Sciatic nerve (tissue), 2 donors: ENCODE data around the gene TWF2. TPM values are rescaled to one million over a fixed set of nuclear protein-coding genes. Genes with fewer than 3 reads are reported as not detected.

Experiments used
- ATAC-seq: fragments of 200-7000 bp; cut with Tn5 transposase; one replicate; pipeline ENCODE4 v1.9.1; 2020; ENCODE audit warnings: mild to moderate bottlenecking, moderate library complexity
- DNase-seq: peaks from one replicate; pipeline ENCODE4 v3.0.0-alpha.2; 2020; ENCODE audit warnings: low spot score
- intact Hi-C: fragments of 100-400 bp; cut with DNase I; formaldehyde crosslinking; loops from one replicate; pipeline ENCODE4 v1.14.2; 2022
- total RNA-seq: library from RNA; stranded (reverse); fragmentation: NEBNext Ultra II Directional; extraction: Animal tissue kit (Norgen Biotek cat#: 25700); gene quantifications from one replicate; pipeline ENCODE4 v1.2.1, GENCODE V29; 2021
- donor health status: DM: no; HTN: no; CAD: no.
- donor health status: DM: no; HTN: no; CAD: no.

Gene TWF2
- total RNA-seq, 1 donor from 2014 or later: 39.8 TPM

DNA sequence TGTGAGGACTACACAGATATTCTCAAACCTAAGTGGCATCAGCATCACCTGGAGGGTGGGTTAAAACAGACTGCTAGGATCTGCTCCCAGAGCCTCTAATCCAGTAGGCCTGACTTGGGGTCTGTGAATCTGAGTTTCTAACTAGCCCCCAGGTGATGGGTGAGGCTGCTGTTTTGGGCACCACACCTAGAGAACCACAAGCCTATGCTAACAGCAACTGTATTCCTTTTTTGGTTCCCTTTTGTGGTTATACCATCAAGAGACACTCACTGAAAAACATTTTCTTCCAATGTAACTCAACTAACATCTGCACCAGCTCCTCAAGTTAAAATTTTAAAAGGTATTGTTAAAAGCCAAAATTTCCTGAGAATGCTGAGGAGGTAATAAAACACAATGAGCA lies 23.5 kb upstream of the TWF2 start:
- no peak for DNase-seq
- intact Hi-C loops: no loop called here
- ATAC-seq: no peak

DNA sequence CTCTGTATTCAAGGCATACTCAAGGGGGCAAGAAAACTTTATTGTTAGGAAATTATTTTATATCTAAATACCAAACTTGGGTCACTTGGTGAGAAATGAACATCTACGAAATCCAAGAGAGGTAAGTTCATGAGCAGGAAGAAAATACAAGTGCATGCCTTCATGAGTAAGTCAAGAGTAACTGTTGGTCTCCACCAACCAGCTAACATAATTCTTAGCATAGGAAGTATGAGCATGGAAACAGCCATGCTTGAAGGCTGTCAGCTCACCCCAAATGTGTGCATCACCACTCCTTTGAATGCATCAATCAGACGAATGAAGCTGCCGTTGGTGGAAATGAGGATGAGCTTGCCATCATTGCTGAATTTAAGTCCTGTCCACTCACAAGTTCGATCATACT lies 20.5 kb upstream of the TWF2 start:
- intact Hi-C loops: no loop called here
- ATAC-seq (no peak), DNase-seq (no peak)

- ATAC-seq (no peak), DNase-seq (no peak)
- intact Hi-C loops: no loop called here
Observed at GRCh38 chr3:52259035-52259434, 20.1 kb upstream of the TWF2 start.

- DNase-seq (no peak), ATAC-seq (no peak)
- intact Hi-C loops: no loop called here
Observed at GRCh38 chr3:52257911-52258310, 19.0 kb upstream of the TWF2 start.

- intact Hi-C loops: no loop called here
- DNase-seq (no peak), ATAC-seq (no peak)
Observed at GRCh38 chr3:52256622-52257021, 17.7 kb upstream of the TWF2 start.

- intact Hi-C loops: no loop called here
- no peak for DNase-seq
- ATAC-seq: no peak
Observed at GRCh38 chr3:52256159-52256558, 17.2 kb upstream of the TWF2 start.

GRCh38 chr3:52254608-52255007 lies 15.7 kb upstream of the TWF2 start:
- intact Hi-C loops: no loop called here
- no peak for ATAC-seq
- no peak for DNase-seq

- DNase-seq: no peak
- intact Hi-C loops: no loop called here
- peak; percentile 75 for ATAC-seq
Observed at GRCh38 chr3:52253314-52254304, 14.7 kb upstream of the TWF2 start.

- intact Hi-C loops: no loop called here
- DNase-seq (no peak), ATAC-seq (no peak)
Observed at GRCh38 chr3:52250122-52250521, 11.2 kb upstream of the TWF2 start.

- DNase-seq (no peak), ATAC-seq (no peak)
- intact Hi-C loops: no loop called here
Observed at GRCh38 chr3:52249683-52250082, 10.7 kb upstream of the TWF2 start.

DNA sequence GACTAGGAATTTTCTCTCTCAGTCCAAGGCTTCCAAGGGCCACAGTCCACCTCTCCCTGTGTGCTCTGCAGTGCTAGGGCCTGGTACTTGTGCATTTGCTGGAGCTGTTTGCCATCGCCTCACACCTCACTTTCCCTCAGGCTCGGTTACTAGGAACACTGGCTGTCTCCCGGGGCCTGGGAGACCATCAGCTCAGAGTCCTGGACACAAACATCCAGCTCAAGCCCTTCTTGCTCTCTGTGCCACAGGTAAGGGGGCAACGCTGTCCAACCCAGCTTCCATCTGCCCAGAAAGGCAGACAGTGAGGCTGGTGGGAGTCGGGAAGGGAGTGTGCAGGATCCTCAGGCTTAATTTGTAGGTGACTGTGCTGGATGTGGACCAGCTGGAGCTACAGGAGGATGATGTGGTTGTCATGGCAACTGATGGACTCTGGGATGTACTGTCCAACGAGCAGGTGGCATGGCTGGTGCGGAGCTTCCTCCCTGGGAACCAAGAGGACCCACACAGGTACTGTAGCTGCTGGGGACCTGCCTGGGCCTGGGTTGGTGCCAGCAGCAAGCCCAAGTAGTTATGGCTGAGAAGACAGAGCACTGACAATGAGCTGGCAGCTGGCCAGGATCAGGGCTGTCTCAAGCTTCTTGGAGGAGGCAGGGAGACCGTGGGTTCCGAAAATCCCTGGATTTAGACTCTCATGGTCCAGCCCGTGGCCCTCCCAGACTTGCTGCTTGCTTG lies 10.0 kb upstream of the TWF2 start:
- DNase-seq (no peak), ATAC-seq (no peak)
- intact Hi-C loops: no loop called here

GRCh38 chr3:52248165-52248541 lies 9.2 kb upstream of the TWF2 start:
- DNase-seq (no peak), ATAC-seq (no peak)
- intact Hi-C loops: no loop called here

DNA sequence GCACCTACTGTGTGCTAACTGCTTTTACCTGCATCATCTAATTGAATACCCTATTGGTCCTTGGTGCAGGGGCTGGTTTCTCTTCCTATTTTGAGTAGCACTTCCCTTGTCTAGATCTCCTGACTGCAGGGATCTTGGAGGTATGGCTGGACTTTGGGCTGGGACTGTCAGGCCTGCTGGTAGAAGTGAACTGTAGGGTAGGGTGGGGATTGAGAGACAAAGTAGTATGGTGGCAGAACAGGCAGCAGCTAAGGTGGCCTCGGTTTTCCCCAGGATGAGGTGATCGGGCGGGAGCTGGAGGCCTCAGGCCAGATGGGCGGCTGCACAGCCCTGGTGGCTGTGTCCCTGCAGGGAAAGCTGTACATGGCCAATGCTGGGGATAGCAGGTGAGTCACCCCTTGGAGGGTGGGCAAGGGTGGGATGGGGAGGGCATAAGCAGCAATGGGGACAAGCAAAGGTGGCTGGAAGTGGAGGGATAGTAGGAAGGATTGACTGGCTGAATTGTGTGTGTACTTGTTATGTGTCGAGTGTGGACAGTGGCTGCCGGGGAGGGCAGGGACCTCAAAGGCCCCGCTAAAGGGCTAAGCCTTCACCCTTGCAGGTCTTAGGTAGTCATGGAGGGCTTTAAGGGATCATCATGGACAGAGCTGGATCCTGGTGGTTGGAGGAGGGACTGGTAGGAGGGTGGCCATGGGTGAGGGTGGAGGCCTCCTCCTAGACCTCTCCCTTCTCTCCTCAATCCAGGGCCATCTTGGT lies 8.6 kb upstream of the TWF2 start:
- intact Hi-C loops: no loop called here
- no peak for DNase-seq
- ATAC-seq: no peak

DNA sequence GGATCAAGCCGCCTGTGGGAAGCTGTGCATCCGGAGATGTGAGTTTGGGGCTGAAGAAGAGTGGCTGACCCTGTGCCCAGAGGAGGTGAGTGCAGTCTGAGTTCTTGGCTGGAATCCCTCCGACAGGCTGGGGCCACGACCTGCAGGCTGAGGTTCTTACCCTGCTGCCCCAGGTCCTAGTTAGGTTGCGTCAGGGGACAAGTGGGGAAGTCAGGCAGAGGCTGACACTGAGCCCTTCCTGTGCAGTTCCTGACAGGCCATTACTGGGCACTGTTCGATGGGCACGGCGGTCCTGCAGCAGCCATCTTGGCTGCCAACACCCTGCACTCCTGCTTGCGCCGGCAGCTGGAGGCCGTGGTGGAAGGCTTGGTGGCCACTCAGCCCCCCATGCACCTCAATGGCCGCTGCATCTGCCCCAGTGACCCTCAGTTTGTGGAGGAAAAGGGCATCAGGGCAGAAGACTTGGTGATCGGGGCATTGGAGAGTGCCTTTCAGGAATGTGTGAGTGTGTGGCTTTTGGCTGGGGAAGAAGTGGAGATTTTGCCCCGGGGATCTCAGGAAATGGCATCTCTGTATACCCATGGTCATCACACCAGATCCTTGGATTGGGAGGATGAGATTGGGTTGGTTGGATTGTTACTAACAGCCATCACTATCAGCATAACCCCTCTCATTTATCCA lies 7.9 kb upstream of the TWF2 start:
- DNase-seq (peak; percentile 58), ATAC-seq (peak; percentile 6)
- intact Hi-C loops: no loop called here

DNA sequence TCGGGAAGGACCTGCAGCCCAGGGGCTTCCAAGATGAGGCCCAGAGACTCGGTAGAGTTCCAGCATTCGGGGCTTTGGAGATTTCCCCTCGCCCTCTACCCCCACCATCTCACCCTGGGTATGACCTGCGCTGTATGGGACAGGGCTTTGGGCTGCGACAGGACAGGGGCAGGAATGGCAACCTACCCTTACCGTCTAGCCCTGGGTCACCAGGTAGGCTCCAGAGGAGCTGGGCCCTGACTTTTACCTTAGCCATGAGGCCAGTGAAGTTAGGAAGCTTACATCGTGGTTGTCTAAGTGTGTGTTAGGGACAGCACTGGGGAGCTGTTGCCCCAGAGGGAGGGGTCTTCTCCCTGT lies 7.3 kb upstream of the TWF2 start:
- peak; percentile 16 for ATAC-seq
- intact Hi-C loops: no loop called here
- no peak for DNase-seq

DNA sequence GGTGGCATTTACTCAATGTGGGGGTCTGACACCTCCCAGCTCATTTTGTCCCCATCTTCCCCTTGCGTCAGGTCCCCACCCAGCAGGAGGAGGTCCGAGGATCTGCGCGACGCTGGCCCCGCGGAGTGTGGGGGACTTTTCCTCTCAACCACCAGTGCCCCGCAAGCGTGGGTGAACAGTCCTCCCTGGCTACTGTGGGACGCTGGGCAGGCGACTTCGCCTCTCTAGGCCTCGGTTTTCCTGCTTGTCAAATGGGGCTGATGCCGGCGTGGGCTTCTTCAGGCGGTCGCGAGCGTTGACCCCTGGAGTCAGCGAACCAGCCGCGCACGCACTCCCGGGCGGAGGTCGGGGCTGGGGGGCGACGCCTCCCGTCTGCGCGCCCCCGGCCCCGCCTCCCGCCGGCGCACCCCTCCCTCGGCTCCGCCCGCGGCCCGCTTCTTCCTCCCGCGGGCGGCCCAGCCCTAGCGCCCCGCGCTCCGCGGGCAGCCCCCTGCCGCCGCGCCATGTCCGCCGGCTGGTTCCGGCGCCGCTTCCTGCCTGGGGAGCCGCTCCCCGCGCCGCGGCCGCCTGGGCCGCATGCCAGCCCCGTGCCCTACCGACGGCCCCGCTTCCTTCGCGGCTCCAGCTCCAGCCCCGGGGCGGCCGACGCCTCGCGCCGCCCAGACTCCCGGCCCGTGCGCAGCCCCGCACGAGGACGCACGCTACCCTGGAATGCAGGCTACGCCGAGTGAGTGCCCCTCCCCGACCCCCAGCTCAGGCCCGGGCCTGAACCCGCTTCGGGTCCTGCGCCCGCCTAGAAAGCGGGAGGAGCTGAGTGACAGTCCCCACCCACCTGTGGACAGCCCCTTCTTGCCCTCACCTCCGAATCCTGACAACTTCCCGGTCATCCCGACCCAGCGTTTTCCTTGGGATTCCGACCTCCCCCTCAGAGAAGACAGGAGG lies 6.6 kb upstream of the TWF2 start, which contains the start of gene PPM1M:
TSS of gene PPM1M (plus strand) at position 438 of the 942 bp plus-strand sequence. CDS start at position 504, 66 bp downstream.
- DNase-seq (peak; percentile 72), ATAC-seq (peak; percentile 58)
- intact Hi-C loops: no loop called here

DNA sequence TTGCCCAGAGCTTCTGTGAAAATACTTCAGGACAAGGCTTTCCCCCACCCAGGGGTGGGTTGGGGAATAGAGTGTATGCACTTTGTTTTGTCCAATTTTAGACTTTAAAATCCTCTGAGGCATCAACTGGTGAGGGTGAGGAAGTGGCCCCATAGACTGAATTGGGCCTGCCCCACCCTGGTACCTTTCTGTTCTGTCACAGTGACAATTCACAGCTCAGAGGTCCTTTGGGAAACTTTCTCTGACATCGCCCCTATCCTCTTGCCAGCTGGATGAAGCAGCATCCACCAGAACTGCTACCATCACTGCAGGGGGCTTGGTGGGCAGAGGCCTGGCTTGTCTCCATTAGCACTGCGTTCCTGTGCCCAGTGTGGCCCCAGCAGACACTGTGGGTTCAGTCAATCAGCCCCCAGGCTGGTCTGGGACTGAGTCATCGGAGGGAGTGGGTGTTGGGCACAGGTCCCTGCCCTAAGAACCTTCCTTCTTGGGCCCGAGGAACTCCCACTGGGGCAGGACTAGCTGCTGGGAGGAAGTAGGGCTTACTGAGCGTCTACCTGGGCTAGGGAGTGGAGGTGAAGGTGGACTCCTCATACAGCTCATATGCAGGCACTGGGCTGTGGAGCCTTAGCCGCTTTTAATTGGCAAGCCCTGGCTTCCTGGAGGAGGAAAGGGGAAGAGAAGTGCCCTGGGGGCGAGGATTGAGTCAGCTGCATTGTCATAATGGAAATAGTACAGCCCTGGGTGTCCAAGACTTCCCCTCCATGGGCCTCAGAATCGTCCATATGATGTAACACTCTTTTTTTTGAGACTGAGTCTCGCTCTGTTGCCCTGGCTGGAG lies 5.1 kb upstream of the TWF2 start:
- DNase-seq (peak; percentile 65), ATAC-seq (peak; percentile 21)
- intact Hi-C loops: no loop called here
